ENCODE measurements around the gene FOS.
"Not testable (repeated sequence)": the region's sequence is repeated elsewhere in the genome, so short reads cannot be mapped to it uniquely, and the experiment has no call there.

The FOS gene

DNA sequence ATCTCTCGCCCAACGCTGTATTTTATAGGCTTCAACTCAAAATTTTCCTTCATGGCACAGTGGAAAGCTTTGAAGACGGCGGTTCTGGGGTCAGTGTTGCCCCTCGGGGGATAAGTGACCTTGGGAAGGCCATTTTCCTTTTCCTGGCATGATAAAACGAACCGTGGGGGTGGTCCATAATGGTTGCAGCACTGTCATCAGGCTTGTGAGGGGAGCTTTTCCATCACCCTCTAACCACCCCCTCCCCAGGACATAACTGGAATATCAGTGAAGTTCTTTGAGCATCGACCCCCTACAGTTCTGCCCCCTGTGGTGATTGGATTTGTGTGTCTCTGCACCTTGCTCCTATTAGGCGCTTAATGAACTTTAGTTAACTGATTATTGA, 16.0 kb downstream of the FOS start:
- no peak for DNase-seq (ENCODE audit: low read depth, low spot score)

GRCh38 chr14:75295061-75295461, 16.4 kb downstream of the FOS start:
- no peak for DNase-seq (ENCODE audit: low read depth, low spot score)

- DNase-seq (ENCODE audit: low read depth, low spot score), result no peak
Observed at GRCh38 chr14:75295491-75296345, 17.1 kb downstream of the FOS start.

- no peak for DNase-seq (ENCODE audit: low read depth, low spot score)
Observed at GRCh38 chr14:75297411-75298040, 18.9 kb downstream of the FOS start.

DNA sequence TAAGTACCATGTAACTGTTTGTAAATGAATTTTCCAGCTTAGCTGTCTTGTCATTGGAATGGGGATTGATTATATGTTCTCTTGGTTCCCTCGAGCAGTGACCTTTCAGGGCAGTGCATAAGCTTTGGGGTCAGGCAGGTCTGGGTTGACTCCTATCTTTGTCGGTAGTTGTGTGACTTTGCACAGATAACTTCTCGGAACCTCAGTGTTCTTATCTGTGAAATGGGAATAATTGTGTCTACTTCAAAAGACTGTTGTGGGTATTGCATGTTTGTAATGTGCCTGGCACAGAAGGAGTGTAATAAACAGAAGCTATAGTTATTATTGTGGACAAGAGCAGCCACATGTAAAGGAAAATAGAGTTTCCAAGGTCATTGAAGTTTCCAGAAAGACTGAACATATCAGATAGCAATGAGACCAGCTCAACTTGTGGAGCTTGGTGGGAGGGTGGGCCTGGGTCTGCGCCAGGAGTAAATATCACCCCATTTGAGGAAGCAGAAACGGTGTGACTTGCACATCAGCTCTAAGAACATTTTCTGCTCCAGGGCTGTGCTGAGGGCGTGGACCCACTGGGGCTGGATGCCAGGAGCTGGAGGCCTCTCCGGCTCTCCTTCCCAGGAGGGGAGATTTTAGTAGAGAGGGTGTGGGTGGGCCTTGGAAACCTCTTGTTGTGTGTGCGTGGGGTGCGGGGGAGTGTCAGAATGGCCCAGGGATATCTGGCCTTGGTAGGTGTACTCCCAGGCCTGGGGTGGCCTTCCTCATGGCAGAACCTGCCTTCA, 19.7 kb downstream of the FOS start:
- no peak for DNase-seq (ENCODE audit: low read depth, low spot score)

GRCh38 chr14:75299059-75299458, 20.4 kb downstream of the FOS start:
- no peak for DNase-seq (ENCODE audit: low read depth, low spot score)

- no peak for DNase-seq (ENCODE audit: low read depth, low spot score)
Observed at GRCh38 chr14:75299576-75299975, 20.9 kb downstream of the FOS start.

- no peak for DNase-seq (ENCODE audit: low read depth, low spot score)
Observed at GRCh38 chr14:75301666-75302325, 23.2 kb downstream of the FOS start.

DNA sequence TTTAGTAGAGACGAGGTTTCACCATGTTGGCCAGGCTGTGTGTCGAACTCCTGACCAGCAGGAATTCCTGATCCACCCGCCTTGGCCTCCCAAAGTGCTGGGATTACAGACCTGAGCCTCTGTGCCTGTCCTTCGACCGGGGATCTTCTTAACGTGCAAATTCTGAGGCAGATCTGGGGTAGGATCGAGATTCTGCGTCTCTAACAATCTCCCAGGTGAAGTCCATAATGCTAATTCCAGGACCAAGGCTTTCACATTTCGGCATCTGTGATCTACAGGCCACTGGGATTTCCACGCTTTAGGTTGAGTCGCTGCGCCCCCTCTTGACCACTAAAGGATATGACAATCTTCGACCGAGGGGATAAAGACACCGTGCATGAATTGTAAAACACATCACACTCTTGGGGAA, 24.8 kb downstream of the FOS start:
- no peak for DNase-seq (ENCODE audit: low read depth, low spot score)

- not testable (repeated sequence) for DNase-seq (ENCODE audit: low read depth, low spot score)
Observed at GRCh38 chr14:75306410-75306809, 27.8 kb downstream of the FOS start.

DNA sequence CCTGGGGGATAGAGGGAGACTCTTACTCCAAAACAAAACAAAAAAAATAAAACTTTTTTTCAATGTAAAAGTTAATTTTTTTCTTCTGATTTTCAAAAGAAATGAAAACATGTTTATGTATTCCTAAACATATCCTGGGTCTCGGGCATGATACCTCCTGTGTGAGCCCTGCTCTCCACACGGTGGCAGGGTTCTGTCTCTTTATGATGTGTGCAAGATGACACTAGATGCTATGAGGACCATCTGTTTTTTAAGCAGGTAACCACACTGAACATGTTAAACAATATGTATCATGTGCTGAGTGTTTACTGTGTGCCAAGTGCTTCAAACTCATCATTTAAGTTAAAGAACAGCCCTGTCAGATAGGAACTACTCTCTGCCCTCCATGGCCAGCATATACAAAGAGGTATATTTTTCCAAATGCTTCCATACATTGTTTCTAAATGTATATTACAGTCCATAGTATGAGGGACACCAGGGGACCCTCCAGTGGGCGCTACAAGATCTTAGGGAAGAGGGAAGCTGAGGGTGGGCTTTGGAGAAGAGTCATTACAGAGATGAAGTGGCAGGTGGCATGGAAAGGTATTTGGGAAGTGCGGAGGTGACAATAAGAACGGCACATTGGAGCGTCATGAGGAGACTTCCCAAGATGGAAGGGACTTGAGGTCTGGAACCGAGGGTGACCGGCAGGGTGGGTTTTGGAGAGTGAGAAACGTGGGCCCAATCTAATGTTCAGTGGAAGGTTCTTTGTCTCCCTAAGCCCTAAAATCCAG, 28.5 kb downstream of the FOS start:
- DNase-seq (ENCODE audit: low read depth, low spot score), result no peak

- peak; percentile 45 for DNase-seq (ENCODE audit: low read depth, low spot score)
Observed at GRCh38 chr14:75307700-75308379, 29.2 kb downstream of the FOS start.

DNA sequence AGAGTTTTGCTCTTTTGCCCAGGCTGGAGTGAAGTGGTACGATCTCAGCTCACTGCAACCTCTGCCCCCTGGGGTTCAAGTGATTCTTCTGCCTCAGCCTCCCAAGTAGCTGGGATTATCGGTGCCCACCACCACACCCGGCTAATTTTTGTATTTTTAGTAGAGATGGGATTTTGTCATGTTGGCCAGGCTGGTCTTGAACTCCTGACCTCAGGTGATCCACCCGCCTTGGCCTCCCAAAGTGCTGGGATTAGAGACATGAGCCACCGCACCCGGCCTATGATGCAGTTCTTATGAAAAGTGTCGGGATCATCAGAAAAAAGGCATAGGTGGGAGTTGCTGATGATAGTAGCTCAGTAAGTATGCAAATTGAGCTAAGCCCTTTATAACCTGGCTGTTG, 30.4 kb downstream of the FOS start:
- DNase-seq (ENCODE audit: low read depth, low spot score), result not testable (repeated sequence)

DNA sequence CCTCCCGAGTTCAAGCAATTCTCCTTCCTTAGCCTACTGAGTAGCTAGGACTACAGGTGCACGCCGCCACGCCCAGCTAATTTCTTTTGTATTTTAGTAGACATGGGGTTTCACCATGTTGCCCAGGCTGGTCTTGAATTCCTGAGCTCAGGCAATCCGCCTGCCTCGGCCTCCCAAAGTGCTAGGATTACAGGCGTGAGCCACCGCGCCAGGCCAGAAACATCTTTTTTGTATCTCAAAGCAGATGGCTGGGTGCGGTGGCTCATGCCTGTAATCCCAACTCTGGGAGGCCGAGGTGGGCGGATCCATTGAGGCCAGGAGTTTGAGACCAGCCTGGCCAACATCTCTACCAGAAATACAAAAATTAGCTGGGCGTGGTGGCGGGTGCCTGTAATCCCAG, 30.9 kb downstream of the FOS start:
- DNase-seq (ENCODE audit: low read depth, low spot score), result not testable (repeated sequence)

GRCh38 chr14:75310295-75311111, 31.9 kb downstream of the FOS start:
- no peak for DNase-seq (ENCODE audit: low read depth, low spot score)

DNA sequence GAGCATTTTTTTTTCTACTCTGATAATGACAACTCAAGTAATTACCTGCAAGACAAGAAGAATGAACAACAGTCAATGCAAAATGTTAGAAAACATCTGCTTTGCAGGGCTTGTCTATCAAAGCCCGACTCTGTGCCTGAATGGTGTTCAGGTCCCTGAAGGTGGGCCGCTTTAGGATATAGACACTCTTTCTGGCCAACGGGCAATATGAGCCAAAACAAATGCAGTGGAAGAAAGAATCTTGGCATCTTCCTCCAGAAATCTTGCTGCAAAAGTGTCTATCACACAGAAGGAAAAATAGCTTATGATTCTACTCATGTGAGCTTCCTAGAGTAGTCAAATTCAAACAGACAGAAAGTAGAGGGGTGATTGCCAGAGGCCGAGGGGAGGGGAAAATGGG, 32.7 kb downstream of the FOS start:
- no peak for DNase-seq (ENCODE audit: low read depth, low spot score)

GRCh38 chr14:75312341-75312740, 33.7 kb downstream of the FOS start:
- DNase-seq (ENCODE audit: low read depth, low spot score), result no peak

- no peak for DNase-seq (ENCODE audit: low read depth, low spot score)
Observed at GRCh38 chr14:75313294-75313693, 34.7 kb downstream of the FOS start.

GRCh38 chr14:75315144-75315543, 36.5 kb downstream of the FOS start:
- DNase-seq (ENCODE audit: low read depth, low spot score), result no peak

- DNase-seq (ENCODE audit: low read depth, low spot score), result no peak
Observed at GRCh38 chr14:75317148-75317547, 38.5 kb downstream of the FOS start.
